ENCODE data around the gene PTCD2.

Gene PTCD2

GRCh38 chr5:72415616-72416325, 95.6 kb downstream of the PTCD2 start:
- DNase-seq (ENCODE audit: low read depth in 2 of 2): no peak

GRCh38 chr5:72417333-72418062, 97.3 kb downstream of the PTCD2 start:
- no peak for DNase-seq (ENCODE audit: low read depth in 2 of 2)

All from stimulated activated CD8-positive, alpha-beta memory T cell treated with anti-CD3 and anti-CD28 coated beads, Interleukin-7, amount 100 ng/mL, for 4 hours (primary cell).